GM10266 (cell line): ENCODE measurements around the gene KLHL41.
"Not testable (repeated sequence)": the region's sequence is repeated elsewhere in the genome, so short reads cannot be mapped to it uniquely, and the experiment has no call there.

Experiments
- DNase-seq: peaks from one replicate; pipeline ENCODE4 v3.0.0; 2012; ENCODE audit errors: extremely low spot score
- CTCF ChIP-seq: IDR thresholded peaks from 2 replicates; pipeline ENCODE4 v1.5.1; 2012; ENCODE audit warnings: mild to moderate bottlenecking, low read depth; ENCODE audit not compliant: control insufficient read depth, insufficient read depth; ENCODE audit errors: missing control alignments

KLHL41 gene

GRCh38 chr2:169509955-169510354 is 453 bp downstream of the KLHL41 start:
- DNase-seq, result no peak
- TF ChIP-seq CTCF, result no peak

GRCh38 chr2:169510496-169510895 is 994 bp downstream of the KLHL41 start:
- no peak for TF ChIP-seq CTCF
- DNase-seq, result no peak

- no peak for TF ChIP-seq CTCF
- DNase-seq, result no peak
Measured at GRCh38 chr2:169511818-169512217, 2.3 kb downstream of the KLHL41 start.

GRCh38 chr2:169512525-169512924 is 3.0 kb downstream of the KLHL41 start:
- no peak for DNase-seq
- TF ChIP-seq CTCF, result no peak

- DNase-seq, result no peak
- no peak for TF ChIP-seq CTCF
Measured at GRCh38 chr2:169513094-169513493, 3.6 kb downstream of the KLHL41 start.

- TF ChIP-seq CTCF, result no peak
- DNase-seq, result no peak
Measured at GRCh38 chr2:169513926-169514325, 4.4 kb downstream of the KLHL41 start.

GRCh38 chr2:169514758-169515157 is 5.3 kb downstream of the KLHL41 start:
- DNase-seq, result not testable (repeated sequence)

GRCh38 chr2:169516488-169516995 is 7.0 kb downstream of the KLHL41 start:
- DNase-seq, result not testable (repeated sequence)
